Tongue (tissue), 2 donors: ENCODE data around the gene TMTC3. TPM values are rescaled to one million over a fixed set of nuclear protein-coding genes. Genes with fewer than 3 reads are reported as not detected.
"Not testable (repeated sequence)": the region's sequence is repeated elsewhere in the genome, so short reads cannot be mapped to it uniquely, and the experiment has no call there.

Source experiments
- DNase-seq: peaks from one replicate; pipeline ENCODE4 v3.0.0-alpha.2; 2015
- total RNA-seq: library from RNA; depleted of rRNA; stranded (reverse); fragments of >200 nt; gene quantifications from one replicate; pipeline ENCODE4 v1.2.3, GENCODE V29; 2014

Gene TMTC3
- total RNA-seq, 1 donor from 2014 or later, result 37.1 TPM

GRCh38 chr12:88166179-88166578, 24.1 kb downstream of the TMTC3 start:
- DNase-seq, result no peak

DNA sequence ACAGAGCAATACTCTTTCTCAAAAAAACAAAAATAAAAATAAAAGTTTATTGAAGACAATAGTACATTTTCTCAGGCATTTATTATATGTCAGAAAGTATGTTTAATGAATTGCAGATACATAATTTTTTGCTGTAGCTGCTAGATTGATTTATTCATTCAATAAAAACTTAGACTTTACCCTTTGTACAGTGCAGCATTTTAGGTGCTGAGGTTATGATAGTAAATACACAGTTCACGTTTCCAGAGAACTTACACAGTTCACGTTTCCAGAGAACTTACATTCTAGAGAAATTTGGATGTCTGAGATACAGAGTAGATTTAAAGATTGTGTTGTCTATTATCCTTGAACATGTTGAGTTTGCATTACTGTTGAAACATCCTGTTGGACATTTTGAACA, 25.3 kb downstream of the TMTC3 start:
- DNase-seq, result no peak

GRCh38 chr12:88172844-88173407, 30.8 kb downstream of the TMTC3 start:
- no peak for DNase-seq

GRCh38 chr12:88175544-88175943, 33.4 kb downstream of the TMTC3 start:
- no peak for DNase-seq

DNA sequence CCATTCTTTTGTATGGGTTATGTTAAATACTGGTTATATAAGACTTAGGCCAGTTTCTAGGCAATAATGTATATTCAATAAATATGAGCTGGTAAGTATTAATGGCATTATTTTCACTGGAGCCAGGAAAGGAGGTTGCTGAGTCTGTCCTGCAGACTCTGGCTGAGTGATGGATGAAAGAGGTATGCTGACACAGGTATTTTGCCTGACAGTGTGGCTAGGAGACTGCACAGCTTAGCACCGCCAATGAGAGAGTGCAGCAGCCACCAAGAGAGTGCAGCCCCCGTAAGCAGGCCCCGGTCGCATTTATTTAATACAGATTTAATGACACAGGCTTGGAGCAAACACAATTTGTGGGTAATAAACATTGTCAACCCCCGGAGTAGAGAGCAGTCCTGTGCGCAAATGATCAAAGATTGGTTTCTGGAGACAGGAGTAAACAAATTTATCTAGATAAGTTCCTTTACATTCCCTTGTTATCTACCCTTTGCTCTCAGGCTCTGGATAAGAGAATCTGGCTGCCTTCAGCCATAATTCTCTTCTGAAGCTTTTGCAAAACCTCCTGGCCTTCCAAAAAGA, 37.4 kb downstream of the TMTC3 start:
- DNase-seq, result no peak

GRCh38 chr12:88181881-88182280, 39.8 kb downstream of the TMTC3 start:
- no peak for DNase-seq

GRCh38 chr12:88182416-88182815, 40.3 kb downstream of the TMTC3 start:
- DNase-seq, result no peak

GRCh38 chr12:88184196-88184595, 42.1 kb downstream of the TMTC3 start:
- no peak for DNase-seq

DNA sequence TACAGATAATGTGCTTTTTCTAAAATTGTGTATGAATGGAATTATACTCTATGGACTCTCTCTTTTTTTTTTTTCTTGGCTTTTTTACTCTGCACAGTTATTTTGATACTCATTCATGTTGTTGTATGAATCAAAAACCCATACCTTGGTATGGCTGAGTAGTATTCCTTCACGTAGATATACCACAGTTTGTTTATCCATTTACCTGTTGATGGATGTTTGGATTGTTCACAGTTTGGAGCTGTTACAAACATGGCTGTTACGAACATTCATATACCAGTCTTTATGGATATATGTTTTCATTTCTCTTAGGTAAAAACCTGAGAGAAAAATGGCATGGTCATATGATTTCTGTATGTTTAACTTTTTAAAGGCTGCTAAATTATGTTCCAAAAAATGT, 43.2 kb downstream of the TMTC3 start:
- DNase-seq, result no peak

DNA sequence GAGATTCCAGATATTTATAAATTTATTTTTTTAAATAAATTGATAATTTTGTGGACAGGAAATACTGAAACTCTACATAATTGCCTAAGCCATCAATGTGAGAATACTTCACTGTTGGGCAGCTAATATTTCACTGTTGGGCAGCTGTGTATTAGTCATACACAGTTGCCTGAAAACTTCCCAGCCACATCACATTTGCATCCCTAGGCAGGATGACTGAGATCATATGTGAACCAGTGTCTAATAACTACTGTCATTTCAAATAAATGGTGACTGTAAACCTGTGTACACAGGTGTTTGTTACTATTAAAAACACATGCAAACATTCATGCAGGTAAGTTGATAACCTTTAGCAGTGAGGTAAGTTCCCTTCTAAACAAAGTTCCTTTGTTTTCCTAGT, 43.9 kb downstream of the TMTC3 start:
- peak; percentile 5 for DNase-seq

DNA sequence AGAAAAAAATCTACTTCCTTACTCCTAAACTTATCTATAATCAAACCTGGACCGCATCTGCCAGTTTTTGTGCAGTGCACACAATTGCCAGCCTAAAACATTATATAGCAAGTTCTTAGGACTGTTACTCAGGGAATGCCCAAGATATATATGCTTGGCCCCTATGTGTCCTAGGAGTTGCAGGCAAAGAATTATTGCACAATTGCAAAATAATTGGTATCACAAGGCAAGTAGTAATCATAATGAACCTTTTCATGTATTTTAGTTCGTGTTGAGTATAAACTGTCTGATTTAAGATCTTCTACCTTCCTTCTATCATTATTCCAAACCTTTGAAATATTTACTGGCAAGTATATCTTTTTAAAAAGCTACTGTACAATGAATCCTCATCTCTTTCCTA, 45.5 kb downstream of the TMTC3 start:
- DNase-seq, result no peak

DNA sequence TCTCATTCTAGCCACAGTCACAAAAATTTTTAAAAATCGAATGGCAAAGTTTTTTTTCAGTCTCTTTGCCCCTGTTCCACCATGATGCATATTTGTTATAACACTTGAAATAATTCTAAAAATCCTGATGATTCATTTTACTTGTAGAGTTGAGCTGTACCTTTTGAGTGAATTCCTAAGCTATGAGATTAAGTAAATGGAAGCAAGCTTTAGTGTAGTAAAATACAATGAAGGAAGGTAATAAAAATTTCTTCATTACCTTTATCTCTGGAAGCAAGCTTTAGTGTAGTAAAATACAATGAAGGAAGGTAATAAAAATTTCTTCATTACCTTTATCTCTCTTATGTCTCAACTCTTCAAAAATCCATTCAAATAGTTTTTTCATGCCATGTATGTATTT, 46.1 kb downstream of the TMTC3 start:
- no peak for DNase-seq

DNA sequence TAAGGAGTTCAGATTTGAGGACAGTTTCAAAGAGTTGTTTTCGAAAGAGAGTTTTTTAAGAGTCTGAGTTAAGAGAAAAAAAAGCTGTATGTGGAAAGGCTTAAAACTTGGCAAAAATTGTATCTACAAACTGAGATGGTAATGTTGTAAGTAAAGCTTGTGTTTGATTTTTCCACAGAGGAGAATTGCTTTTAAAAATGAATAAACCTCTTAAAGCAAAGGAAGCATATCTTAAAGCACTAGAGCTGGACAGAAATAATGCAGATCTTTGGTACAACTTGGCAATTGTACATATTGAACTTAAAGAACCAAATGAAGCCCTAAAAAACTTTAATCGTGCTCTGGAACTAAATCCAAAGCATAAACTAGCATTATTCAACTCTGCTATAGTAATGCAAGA, 50.3 kb downstream of the TMTC3 start:
- DNase-seq, result no peak

GRCh38 chr12:88194868-88195267, 52.8 kb downstream of the TMTC3 start:
- no peak for DNase-seq

- DNase-seq, result no peak
These were observed 57.9 kb downstream of the TMTC3 start for GRCh38 chr12:88200029-88200428.

- DNase-seq, result no peak
These were observed 60.4 kb downstream of the TMTC3 start for GRCh38 chr12:88202500-88202899.

DNA sequence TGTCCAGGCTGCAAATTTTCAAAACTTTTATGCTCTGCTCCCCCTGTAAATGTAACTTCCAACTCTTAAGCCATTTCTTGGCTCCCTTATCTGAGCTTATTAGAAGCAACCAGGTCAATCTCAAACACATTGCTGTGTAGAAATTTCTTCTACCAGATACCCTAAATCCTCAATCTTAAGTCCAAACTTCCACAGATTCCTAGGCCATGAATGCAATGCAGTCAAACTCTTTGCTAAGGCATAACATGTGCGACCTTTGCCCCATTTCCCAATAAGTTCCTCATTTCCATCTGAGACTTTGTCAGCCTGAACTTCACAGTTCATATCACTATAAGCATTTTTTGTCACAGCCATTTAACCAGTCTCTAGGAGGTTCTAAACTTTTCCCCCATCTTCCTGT, 64.5 kb downstream of the TMTC3 start:
- no peak for DNase-seq

GRCh38 chr12:88207921-88208620, 66.0 kb downstream of the TMTC3 start:
- no peak for DNase-seq

- no peak for DNase-seq
These were observed 66.6 kb downstream of the TMTC3 start for GRCh38 chr12:88208661-88209060.

GRCh38 chr12:88210311-88210710, 68.2 kb downstream of the TMTC3 start:
- DNase-seq, result not testable (repeated sequence)

DNA sequence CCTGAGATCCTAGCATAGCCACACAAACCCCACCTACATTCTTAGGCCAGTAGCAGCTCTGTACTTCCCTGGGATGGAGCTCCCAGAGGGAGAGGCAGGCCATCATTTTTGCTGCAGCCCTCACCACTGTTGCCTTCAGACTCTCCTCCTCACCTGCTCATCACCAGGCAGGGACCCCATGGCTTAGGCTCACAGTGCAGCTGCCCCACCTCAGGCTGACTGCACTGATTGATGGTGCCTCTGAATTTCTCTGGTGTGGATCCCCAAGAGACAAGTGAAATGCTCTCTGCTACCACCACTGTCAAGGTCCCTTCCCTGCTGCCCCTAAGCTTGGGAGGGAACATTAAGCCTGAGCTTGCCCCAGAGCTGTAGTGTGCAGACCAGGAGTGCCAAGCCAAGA, 76.2 kb downstream of the TMTC3 start:
- no peak for DNase-seq

DNA sequence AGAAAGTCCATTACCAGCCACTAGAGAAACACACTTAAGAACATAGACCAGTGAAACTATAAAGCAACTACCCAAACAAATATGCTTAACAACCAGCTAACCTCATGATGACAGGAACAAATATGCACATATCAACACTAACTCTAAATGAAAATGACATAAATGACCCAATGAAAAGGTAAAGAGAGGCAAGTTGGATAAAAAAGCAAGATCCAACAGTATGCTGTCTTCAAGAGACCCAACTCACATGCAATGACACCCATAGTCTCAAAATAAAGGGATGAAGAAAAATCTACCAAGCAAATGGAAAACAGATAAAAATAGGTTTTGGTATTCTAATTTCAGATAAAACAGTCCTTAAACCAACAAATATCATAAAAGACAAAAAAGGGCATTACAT, 77.8 kb downstream of the TMTC3 start:
- DNase-seq, result no peak

GRCh38 chr12:88223519-88223918, 81.4 kb downstream of the TMTC3 start:
- DNase-seq, result no peak

GRCh38 chr12:88225776-88226175, 83.7 kb downstream of the TMTC3 start:
- no peak for DNase-seq
